HG02763 (cell line): ENCODE data around the gene CD27.
"Not testable (repeated sequence)": the region's sequence is repeated elsewhere in the genome, so short reads cannot be mapped to it uniquely, and the experiment has no call there.

Experiments
- ATAC-seq: cut with Tn5 transposase; IDR thresholded peaks from one replicate; pipeline ENCODE4 v1.9.1; 2021; ENCODE audit warnings: mild to moderate bottlenecking, moderate library complexity; ENCODE audit not compliant: unreplicated experiment

CD27 gene

DNA sequence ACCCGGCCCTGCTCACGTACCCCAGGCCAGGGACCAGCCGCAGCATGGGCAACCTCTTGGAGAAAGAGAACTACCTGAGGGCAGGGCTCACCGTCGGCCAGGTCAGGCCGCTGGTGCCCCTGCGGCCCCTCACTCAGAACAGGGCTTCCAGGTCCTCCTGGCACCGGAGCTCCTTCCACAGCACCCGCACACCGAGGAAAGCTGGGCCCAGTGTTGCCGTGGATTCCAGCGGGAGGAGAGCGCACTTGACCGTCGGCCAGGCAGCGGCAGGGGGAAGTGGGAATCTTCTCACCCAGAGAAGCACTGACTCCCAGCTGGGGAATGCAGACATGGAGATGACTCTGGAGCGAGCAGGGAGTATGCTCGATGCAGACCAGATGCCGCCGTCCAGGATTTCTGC lies 33.7 kb downstream of the CD27 start:
- no peak for ATAC-seq

GRCh38 chr12:6488240-6488639 lies 43.5 kb downstream of the CD27 start:
- no peak for ATAC-seq

DNA sequence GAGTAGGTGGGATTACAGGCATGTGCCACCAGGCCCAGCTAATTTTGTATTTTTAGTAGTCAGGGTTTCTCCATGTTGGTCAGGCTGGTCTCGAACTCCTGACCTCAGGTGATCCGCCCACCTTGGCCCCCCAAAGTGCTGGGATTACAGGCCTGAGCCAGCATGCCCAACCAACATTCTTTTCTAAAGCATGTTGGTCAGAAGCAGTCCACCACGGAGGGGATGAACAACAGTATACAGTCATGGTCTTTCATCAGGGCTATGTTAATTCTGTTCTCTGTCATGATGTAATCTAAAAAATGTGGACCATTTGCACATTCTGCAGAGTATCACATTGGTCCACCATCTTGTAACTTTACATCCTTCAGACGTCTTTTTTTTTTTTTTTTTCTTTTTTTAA lies 44.7 kb downstream of the CD27 start:
- ATAC-seq: no peak

- not testable (repeated sequence) for ATAC-seq
Observed at GRCh38 chr12:6490673-6491072, 45.9 kb downstream of the CD27 start.

DNA sequence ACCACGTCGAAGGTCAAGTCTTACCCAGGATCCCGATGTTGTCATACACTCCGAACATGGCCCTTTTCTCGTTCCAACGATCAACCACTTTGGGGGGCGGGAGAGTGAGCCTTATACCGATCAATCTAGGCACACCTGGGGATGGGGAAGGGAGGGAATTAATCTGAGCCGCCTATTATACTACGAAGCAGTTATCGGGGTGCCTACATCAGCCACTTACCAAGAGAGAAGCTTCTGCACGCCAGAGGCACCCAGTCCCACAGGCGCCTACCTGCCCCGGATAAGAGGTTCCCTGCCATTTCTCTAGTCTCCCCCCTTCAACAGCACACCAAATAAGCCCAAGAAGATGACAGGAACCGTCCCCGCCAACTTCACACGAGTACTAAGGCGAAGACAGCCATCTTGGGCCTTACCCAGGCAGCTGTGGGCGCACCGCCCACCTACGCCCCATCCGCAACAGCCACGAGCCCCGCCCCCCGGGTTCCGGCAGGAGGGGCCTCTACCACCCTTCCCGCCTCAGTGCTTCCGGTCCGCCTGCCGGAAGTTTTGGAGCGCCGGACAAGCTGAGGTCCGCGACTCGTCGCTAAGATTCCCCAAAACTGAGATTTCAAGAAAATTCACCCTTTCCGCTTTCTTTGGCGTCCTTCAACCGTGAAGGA lies 48.2 kb downstream of the CD27 start, which contains the start of gene MRPL51:
Gene MRPL51, minus strand, starts transcription at position 425 of the 659 bp plus-strand sequence. Its CDS starts 126 bp downstream, at position 299.
- ATAC-seq: peak; percentile 79

DNA sequence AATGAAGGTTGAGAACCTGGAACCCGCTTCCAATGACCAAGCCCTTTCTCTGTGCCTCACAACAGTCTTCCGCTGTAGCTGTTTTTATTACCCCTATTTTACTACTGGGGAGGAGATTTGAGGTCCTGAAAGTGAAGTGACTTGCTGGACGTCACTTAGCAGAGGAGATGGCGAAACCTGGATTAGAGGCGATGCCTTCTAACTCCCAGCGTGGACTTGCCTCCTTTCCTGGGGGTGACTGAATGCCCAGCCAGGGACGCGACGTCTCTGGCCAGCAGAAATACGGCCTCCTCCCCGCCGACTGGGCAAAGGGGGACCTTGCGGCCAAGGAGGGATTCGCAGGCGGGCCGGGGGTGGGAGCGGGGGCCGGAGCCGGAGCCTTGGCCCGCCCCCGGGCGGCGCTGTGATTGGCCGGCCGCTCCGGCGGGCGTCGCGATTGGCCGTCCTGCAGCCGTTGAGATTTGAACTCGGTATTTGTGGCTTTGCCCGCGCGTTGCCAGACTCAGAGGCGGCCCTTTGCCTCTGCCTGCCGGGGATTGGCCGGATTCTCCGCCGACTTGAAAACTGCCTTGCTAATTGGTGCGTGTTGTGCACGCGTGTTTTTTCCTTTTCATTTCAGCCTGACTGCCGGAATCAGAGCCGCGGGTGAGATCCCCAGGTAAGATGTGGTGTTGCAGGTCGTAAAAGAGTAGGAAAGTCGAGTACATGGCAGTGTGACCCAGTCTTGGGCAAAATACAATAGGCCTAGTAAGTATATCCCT lies 48.9 kb downstream of the CD27 start, which contains the start of gene NCAPD2:
Gene NCAPD2, plus strand, starts transcription at position 606 of the 761 bp plus-strand sequence. CDS start 997 bp downstream, outside the sequence.
- ATAC-seq: peak; percentile 86

- no peak for ATAC-seq
Observed at GRCh38 chr12:6494258-6494743, 49.5 kb downstream of the CD27 start.

DNA sequence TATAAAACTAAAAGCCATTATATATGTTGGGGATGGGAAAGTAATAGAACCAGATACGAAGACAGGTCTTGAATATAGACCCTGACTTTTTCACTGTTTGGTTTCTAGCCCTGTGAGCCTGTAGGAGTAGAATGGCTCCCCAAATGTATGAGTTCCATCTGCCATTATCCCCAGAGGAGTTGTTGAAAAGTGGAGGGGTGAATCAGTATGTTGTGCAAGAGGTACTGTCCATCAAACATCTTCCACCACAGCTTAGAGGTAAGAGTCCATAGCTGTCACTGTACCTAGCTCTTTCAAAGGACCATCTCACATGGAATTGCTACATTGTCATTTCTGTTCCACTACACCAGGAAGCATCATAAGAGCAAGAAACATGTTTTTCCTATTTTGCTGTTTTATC lies 50.2 kb downstream of the CD27 start:
- no peak for ATAC-seq

DNA sequence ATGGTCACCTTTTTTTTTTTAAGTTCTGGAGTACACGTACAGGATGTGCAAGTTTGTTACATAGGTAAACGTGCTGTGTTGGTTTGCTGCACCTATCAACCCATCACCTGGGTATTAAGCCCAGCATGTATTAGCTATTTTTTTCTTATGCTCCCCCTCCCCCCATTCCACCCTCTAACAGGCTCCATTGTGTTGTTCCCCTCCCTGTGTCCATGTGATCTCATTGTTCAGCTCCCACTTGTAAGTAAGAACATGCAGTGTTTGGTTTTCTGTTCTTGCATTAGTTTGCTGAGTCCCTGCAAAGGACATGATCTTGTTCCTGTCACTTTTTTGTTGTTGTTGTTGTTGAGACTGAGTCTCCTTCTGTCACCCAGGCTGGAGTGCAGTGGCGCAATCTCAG lies 52.5 kb downstream of the CD27 start:
- not testable (repeated sequence) for ATAC-seq

DNA sequence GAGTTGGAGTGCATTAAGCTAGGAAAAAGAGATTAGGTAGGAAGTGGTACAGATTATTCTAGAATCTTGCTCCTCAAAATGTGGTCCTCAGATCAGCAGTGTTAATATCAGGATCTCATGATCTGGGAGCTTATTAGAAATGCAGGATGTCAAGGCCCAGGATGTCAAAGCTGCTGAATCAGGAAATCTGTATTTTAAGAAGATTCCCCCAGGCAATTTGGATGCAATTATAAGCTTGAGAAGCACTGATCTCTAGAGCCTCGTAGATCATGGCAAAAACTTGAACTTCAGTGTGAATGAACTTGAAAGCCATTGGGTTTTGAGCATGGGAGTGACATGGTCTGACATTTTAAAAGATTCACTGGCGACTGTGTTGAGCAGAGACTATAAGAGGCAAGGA lies 55.7 kb downstream of the CD27 start:
- no peak for ATAC-seq
